Activated CD8-positive, alpha-beta memory T cell treated with anti-CD3 and anti-CD28 coated beads for 24 hours (primary cell): ENCODE results near the gene INPP4A.
"Not testable (repeated sequence)": the region's sequence is repeated elsewhere in the genome, so short reads cannot be mapped to it uniquely, and the experiment has no call there.

ENCODE experiments used
- DNase-seq: peaks from one replicate; pipeline ENCODE4 v3.0.0-alpha.2; 2020

INPP4A gene

DNA sequence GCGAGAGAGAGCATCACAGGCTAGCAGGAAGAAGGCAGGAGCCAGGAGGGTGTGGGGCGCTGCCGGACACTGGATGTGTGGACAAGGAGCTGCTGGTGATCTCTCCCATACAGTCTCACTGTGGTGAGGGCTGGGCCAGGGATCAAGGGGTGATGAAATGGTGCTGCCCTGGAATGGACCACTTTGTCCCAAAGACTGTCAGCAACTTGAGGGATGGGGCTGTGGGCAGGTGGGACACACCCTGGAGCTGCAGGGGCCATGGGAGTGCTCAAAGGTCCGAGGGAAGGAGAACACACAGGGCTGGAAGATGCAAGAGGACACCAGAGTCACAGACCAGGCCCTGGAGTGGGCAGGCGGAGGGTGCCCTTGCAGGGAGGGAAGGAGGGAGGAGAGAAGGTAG is 125.7 kb downstream of the INPP4A start:
- DNase-seq = no peak

DNA sequence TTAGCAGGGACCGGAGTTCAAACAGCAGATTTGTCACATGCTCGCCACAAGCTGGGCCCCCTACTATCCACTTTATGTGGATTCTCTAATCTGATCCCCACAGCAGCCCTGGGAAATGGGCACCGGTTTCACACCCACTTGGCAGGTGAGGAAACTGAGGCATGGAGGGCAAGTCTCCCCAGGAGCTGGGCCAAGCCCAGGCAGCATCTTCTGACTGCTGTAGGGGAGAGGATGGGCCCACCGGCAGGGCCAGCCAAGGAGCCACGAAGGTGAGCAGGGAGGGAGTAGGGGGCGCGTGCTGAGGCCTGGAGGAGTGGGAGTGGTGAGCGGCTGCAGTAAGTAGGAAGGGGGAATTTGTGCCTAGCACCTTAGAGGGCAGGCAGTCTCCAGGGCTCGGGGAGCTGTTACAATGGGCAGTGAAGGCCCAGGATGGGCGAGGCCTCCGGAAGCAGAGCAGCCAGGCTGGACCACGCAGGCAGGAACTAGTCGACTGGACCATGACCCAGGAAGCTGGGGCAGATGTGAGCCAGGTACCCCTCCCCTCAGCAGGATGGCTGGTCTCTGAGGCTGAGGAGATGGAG is 126.6 kb downstream of the INPP4A start:
- no peak for DNase-seq

DNA sequence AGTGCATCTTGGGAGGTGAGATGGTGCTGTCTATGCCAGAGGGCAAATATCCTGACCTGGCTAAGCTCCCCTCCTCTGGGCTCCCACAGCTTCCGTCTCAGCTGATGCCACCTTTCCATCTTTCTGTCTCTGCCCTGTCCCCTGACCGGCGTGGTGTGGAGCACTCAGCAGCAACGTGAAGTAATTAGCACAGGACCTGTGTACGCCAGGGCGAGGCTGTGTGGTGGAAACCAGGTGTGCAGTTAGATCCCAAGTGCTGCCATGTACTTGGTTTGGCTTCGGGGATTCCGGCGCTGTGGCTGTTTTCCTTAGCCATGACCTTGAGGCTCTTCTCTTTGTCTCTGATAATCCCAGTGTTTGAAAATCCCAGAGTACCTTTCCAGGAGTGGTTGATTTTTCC is 127.1 kb downstream of the INPP4A start:
- no peak for DNase-seq

DNA sequence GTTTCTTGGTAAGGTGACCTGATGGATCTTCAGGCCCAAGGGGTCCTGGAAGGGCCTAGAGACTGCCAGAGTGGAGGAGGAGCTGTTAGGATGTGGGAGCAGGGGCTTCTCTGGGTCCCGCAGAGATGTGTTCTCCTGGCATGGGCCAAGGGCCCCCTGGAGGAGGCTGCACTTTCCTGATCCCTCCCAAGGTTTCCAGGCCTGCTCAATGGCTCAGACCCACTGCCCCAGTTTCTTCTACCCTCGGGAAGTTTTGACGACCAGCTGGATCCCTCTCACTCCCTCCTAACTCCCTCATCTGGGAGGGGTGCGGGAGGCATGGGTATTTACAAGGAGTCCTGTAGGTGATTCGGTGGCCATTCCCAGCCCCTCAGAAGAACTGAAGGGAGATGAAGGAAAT is 127.6 kb downstream of the INPP4A start:
- no peak for DNase-seq

DNA sequence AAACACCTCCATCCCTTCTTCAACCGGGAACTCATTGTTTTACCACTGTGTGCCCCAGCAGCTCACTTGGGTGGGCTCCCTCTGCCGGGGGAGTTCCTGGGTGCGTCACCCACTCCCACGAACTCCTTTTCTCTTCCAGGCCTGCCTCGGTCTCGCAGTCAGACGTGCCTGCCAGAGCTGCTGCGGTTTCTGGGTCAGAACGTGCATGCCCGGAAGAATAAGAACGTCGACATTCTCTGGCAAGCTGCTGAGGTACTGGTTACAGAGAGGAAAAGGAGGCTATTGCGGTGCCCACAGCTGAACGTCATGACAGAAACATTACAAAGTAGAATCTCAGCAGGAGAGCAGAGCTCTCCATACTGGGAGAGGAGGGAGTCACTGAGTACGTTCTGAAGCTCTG is 128.0 kb downstream of the INPP4A start:
- DNase-seq = no peak

DNA sequence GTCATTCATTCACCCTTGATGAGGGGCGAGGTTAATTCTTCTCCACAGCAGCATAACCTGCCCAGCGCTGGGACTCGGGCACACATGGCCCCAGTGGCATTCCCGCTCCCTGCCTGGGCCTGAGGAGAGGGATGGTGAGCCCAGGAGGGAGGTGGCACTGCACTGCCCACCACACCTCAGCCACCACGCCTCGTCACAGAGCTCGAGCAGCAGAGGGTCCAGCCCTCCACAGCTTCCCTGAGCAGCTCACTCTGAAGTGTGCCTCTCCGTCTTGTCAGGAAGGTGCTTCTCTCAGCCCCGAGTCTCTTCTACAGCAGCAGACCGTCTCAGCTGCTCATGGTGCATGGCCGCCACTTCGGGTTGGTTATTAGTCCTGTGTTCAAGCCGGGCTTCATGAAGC is 128.8 kb downstream of the INPP4A start:
- DNase-seq = no peak

DNA sequence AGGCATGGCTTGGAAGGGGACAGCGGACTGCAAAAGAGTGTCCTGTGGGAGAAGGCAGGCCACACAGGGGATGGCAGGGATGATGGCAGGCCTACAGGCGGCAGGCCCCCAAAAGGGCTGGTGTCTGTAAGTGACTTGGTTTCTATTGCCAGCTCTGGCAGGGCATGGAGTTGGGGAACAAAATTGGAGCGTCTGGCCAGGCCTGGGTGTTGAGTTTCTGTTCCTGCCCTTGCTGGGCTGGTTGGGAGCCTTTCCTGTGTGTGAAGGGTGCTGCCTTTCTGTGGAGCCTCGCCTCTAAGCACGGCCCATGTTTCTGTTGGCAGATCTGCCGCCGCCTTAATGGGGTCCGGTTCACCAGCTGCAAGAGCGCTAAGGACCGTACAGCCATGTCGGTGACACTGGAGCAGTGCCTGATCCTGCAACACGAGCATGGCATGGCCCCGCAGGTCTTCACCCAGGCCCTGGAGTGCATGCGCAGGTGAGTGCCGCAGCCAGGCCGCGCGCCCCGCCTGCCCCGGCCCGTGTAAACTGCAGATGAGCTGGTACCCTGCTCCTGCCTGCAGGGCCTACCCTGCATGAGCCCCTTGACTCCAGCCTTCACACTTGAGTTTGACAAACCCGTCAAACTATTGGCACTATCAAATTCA is 132.1 kb downstream of the INPP4A start:
- DNase-seq = no peak

DNA sequence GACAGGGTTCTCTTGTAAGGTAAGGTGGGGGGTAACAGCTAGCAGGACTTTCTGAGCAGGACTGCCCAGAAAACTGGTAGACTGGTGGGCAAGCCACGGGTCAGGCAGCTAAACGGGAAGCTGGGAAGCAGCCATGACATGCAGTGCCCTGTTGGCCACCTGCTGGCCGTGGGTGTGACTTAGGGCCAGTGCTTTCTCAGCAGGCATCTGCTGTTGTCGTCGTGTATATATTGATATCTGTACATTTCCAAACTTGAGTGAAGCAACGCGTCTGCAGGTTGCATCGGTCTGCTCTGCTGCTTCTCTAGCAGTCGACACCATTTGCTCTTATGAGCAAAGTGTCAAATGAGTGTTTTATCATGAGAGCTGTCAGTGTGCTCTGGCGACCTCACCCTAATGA is 132.7 kb downstream of the INPP4A start:
- DNase-seq = peak; percentile 42

DNA sequence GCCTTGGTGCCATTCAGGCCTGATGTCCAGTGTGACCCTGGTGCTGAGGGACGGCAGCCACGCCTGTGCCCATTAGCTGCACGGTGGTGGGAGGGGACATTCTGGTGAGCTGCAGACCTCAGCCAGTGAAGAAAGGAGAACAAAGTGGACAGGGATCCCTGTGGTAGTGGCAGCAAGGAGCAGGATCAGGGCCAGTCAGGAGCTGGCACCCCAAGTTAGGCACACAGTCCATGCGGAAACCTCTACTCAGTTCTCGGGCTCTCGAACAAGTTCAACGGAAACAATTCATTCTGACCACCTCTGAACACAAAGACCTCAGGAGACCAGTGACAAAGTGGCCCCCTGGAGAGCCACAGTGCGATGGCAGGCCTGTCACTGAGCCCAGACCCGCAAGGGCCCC is 133.6 kb downstream of the INPP4A start:
- DNase-seq = peak; percentile 46

DNA sequence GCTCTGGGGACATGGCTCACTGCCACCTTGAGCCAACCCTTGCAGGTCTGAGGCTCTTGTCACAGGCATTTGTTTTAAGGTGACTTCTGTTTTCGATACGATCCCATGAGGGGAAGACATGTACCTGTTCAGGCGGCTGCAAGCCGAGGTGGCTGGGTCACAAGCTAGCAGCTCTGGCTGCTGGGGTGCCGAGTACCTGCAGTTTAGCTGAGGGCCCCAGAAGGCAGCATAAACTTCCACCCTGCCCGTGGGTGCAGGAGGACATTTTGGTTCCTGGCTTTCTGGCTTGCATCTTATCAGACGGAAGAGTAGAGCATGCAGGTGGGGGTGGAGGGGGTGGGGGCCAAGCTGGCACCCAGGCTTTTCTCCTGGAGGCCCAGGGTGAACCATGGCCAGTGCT is 135.3 kb downstream of the INPP4A start:
- DNase-seq = peak; percentile 38

DNA sequence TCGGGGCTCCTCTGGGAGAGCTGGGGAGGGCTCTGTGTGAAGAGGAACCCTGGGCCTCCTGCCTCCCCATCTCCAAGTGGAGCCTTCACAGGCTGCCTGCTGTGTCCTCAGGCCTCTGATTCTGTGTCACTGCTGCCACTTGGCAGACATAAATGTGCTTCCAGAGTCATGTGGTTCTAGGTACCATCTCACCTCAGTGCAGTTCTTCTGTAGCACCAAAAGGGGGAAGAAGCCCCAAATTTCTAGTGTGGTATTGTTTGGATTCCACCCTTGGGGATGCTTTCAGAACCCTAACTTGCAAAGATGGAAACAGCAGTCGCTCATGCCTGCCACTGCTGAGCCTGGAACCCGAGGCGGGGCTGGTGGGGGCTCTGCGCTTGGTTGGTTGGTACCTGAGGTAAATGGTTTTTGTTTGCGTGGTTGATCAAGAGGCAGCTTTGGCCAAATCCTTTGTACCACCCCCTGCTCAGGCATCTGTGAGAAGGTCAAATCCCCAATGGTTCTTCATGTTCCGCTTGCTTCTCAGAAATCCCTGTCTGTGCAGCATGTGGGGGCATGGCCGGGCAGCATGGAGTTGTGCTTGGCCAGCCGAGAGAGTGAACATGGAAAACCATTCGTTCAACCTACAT is 136.1 kb downstream of the INPP4A start:
- DNase-seq = peak; percentile 49

DNA sequence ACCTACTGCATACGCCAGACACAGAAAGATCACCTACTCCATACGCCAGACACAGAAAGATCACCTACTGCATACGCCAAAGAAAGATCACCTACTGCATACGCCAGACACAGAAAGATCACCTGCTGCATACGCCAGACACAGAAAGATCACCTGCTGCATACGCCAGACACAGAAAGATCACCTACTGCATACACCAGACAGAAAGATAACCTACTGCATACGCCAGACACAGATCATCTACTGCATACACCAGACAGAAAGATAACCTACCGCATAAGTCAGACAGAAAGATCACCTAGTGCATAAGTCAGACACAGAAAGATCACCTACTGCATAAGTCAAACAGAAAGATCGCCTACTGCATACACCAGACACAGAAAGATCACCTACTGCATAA is 137.9 kb downstream of the INPP4A start:
- peak; percentile 15 for DNase-seq

DNA sequence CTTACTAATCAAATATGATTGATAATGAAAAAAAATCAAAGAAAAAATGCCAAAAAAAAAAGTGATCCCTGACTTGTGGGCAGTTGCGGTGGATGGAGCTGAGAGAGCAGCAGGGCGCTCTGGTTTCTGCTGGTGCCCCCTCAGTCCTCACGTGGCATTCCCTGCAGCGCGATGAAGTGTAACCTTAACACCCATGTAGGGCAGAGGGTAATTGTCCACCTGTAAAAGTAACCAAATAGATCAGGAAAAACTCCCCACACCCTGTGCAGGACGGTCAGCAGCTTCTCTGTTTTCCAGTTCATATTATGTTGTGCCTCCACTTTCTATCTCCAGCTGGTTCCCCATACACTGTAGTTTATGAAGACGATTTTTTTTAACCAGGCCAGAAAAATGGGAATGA is 138.6 kb downstream of the INPP4A start:
- DNase-seq = no peak

DNA sequence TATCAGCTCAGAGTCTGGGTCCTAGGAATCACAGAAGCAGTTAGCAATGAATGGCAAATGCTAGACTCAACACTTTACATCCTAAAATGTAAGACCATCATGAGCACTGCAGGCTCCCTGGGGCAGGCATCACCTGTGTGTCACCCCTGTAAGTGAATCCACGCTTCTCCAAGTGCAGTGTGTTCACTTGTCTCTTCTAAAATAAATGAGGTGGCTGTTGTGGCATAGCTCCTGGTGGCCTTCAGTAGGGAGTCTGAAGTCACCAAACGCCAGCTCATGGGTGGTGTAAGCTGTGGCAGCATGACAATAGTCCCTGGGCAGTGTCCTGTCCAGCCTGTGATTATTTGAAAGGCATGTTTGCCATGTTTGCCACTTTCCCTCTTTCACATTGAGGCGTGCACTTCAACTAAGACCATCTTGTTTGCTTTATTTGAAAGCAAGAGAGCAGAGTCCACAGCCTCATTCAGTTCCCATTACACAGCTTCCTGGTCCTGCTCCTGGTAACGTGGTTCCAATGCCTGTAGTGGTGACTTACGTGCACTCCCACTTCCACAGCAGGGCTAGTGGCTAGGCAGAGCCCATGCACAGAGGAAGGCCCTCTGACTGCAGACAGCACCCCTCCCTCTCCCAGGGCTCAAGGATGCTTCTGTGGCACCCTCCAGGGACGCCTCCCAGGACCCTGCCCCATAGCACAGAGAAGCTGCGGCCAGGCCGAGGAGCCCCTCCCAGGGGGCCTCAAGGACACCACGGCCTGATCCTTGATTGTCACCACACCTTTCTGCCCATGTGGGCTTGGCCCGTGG is 139.4 kb downstream of the INPP4A start:
- DNase-seq = peak; percentile 49

DNA sequence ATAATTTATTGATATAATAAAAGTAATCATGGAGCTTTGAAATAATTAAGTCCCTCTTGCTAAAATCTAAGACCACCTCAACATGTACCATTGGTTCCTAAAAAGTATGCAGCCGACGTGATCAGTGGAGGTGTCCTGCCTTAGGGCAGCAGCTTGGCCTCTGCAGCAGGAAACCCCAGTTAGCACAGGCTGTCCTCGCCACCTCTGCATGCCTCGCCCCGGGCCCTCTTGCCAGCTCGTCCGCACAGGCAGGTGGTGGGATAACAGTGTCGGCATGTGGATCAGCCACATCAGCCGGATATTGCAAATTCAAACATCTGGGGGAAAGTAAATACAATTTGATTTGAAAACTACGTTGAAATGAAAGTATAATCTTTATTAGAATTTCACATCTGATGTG is 140.7 kb downstream of the INPP4A start:
- DNase-seq = peak; percentile 48

DNA sequence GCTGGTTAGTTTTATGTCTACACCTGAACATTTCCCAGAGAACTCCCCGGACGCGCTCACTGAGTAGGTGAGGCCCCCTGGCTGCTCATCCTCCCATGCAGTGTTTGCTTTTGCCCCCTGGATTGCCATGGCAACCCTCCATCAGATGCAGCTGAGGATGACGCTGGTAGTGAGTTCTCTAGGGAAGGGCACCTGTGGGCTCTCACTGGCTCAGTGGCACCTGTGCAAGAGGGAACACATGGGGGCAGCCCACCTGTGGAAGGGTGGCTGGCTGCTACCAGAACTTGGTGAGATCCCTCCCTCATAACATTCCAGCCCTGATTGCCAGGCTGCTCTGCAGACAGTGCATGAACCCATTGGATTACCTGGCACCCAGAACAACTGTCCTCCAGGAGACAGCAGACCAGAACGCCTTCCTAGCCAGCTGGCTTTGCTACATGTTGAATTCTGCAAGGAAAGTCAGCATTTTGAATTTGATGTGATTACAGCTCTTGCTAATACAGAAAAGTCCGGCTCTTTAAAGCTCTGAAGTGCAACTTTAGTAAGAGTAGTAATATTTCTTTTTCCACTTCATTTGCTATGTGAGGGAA is 142.0 kb downstream of the INPP4A start:
- peak; percentile 45 for DNase-seq

DNA sequence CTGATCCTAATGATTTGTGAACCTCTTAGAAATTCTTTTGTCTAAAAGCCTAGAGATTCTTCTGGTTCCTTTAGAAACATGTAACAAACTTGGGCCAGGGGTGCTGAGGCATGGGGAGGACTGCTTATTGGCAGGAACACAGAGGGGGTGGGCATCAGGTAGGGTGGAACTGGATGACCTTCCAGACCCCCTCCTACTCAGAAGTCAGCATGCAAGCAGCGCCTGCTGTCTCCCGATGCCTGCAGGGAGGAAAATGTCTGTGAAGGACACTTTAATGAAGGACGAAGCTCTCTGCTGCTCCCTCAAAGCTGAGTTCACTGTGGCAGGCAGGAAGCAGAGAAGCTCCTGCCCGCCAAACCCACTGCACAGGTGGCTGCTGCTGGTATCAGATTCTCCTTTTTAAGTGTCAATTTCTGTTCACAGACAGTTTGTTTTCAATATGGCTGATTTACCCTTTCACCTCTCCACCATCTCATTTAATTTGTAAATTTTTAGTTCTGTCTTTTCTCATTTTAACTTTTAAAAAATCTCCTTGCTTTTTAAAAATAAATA is 144.3 kb downstream of the INPP4A start:
- DNase-seq = peak; percentile 32

DNA sequence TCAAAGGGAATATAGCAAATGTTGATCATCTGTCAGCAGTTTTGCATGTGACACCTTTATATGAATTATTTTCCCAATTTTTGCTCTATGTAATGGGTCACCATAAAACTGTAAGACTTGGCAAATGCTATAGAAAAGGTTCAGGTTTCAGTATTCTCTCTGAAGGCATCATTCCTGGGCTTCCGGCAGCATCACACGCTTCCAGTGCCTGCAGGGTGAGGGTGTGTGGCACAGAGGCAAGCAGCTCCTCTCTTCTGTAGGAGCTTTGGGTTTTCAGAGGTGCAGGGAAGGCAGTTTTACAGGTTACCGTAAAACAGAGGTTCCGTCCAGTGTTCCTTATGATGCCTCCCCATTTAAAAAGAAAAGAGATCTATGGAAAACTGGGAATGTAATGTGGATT is 144.8 kb downstream of the INPP4A start:
- no peak for DNase-seq

DNA sequence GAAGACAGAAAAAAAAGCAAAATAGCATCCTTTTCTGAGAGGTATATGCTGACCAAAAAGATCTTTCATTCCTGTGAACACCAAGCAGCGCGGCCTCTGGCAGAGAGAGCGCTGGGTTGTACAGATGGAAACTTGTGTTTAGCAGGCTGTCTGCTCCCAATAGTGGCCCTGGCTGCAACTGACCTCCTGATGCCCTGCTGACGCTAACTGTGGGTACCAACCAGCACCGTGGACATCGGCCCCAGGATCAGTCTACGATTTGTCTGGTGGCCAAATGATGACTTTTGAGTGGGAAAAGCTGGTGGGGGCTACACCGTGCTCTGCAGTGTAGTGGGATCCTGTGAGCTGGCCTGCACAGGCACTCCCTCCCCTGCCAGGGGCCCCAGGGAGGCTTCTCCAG is 147.9 kb downstream of the INPP4A start:
- DNase-seq = no peak

DNA sequence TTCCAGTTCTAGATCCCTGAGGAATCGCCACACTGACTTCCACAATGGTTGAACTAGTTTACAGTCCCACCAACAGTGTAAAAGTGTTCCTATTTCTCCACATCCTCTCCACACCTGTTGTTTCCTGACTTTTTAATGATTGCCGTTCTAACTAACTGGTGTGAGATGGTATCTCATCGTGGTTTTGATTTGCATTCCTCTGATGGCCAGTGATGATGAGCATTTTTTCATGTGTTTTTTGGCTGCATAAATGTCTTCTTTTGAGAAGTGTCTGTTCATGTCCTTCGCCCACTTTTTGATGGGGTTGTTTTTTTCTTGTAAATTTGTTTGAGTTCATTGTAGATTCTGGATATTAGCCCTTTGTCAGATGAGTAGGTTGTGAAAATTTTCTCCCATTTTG is 150.0 kb downstream of the INPP4A start:
- not testable (repeated sequence) for DNase-seq

DNA sequence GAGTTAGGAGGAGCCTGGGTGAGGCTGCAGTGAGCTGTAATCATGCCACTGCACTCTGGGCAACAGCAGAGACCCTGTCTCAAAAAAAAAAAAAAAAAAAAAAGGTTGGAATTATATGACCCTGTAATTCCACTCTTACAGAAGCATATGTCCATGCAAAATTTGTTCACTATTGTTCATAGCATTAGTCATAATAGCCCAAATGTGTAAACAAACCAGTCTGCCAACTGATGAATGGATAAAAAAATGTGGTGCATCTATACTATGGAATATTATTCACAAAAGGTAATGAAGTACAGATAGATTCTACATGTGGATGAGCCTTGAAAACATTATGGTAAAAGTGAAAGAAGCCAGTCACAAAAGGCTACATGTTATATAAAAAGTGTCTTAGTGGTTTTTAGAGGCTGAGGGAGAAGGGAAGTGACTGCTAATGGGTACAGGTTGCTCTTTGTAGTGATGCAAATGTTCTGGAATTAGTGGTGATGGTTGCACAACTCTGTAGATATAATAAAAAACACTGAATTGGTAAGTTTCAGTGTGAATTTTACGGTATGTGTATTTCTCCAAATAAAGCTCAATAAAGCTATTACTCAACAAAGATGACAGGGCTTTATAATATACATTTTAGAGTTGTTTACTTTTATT is 154.2 kb downstream of the INPP4A start:
- no peak for DNase-seq

DNA sequence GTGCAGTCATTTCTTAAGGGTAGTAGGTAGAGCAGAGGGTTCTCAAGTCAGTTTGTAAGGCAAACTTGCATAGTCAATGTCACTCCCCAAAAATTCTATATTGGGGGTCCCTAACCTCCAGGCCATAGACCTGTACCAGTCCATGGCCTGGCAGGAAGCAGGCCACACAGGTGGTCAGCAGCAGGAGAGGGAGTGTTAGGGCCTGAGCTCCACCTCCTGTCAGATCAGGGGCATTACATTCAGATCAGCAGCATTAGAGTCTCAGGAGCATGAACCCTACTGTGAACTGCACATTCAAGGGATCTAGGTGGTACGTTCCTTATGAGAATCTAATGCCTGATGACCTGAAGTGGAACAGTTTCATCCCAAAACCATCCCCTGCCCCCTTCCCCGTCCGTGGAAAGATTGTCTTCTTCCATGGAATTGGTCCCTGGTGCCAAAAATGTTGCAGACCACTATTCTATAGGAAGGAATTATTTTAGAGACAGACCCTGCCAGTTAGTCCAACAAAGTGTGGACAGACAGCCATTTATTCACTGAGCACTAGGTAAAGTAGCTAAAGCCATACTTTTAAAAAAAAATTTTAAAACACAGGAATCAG is 157.0 kb downstream of the INPP4A start:
- DNase-seq = no peak
